Pancreas (tissue), 10 donors: ENCODE data around the gene LAMP1. TPM values are rescaled to one million over a fixed set of nuclear protein-coding genes. Genes with fewer than 3 reads are reported as not detected.
A peak's percentile ranks its signal among the peaks of the same experiment; 100 is the strongest.

Source experiments
- ATAC-seq, 4 donors: fragments of 200-7000 bp; cut with Tn5 transposase; one replicate each; pipeline versions ENCODE4 v1.8.0 to v1.9.1; 2020; ENCODE audit warnings: mild to moderate bottlenecking in 4 of 4, moderate library complexity in 4 of 4
- DNase-seq, 6 donors: peaks; one replicate each; pipeline ENCODE4 v3.0.0-alpha.2; 2020
- FAIRE-seq: peaks from 2 replicates; lab custom pipeline; 2012; peaks lifted over from hg19 to GRCh38; lab: Jason Lieb, UNC
- H3K27ac ChIP-seq, 4 donors: fragments of 200-600 bp; sonication (generic); 1 replicate in 3 of 4; 2 replicates in 1 of 4; pipeline versions ENCODE4 v1.5.0 to v1.8.0; 2020
- H3K27me3 ChIP-seq, 4 donors: fragments of 200-600 bp; one replicate each; pipeline ENCODE4 v1.8.0; 2021
- H3K36me3 ChIP-seq, 3 donors: fragments of 200-600 bp; sonication (generic) in 1 of 3; one replicate each; pipeline versions ENCODE4 v1.5.0 to v1.8.0; 2020 to 2021
- H3K4me1 ChIP-seq, 3 donors: fragments of 200-600 bp; one replicate each; pipeline ENCODE4 v1.8.0; 2021
- H3K4me3 ChIP-seq, 4 donors: fragments of 200-600 bp; sonication (generic) in 2 of 4; one replicate each; pipeline versions ENCODE4 v1.5.0 to v1.8.0; 2020 to 2021
- H3K9me3 ChIP-seq, 4 donors: fragments of 200-600 bp; one replicate each; pipeline ENCODE4 v1.8.0; 2021
- WGBS, 2 donors: extraction: QIAGEN DNeasy Blood & Tissue Kit; methylation state at CpG; one replicate each; pipeline ENCODE4 v1.1.7; 2013; 5-methylcytosine and 5-hydroxymethylcytosine counted together
- intact Hi-C, 3 donors: fragments of 100-400 bp; cut with DNase I; formaldehyde crosslinking; loops; one replicate each; pipeline versions ENCODE4 v1.11.1 to v1.14.2; 2022
- polyA plus RNA-seq, 2 donors: library from polyadenylated mRNA; stranded (reverse); fragments of 200-250 nt; gene quantifications; one replicate each; pipeline ENCODE4 v1.2.3, GENCODE V29; 2013
- total RNA-seq, 6 donors: library from RNA; stranded (reverse); fragmentation: NEBNext Ultra II Directional in 4 of 6; extraction: Animal tissue kit (Norgen Biotek cat#: 25700) in 4 of 6; gene quantifications; one replicate each; pipeline versions ENCODE4 v1.2.1 to v1.2.4, GENCODE V29; 2021 to 2023
- TF ChIP-seq, protein P1 (sequence below), 4 donors: fragments of 200-600 bp; sonication (generic) in 3 of 4; IDR thresholded peaks; one replicate each; pipeline versions ENCODE4 v1.5.0 to v1.8.0; 2021; ENCODE audit warnings: antibody characterized with exemption in 4 of 4
- donor health status: healthy with polysubstance abuse.
- donor health status: DM: no; HTN: no; CAD: no; lungs with moderate emphysema.
- donor health status: DM: no; HTN: no; CAD: no.
- donor health status: control.
- donor health status: control.
- donor health status: Bipolar disorder and iron deficiency.
- donor health status: DM: yes; HTN: yes; CAD: no.
- donor health status: DM: no; HTN: no; CAD: no.
- donor health status: DM: no; HTN: no; CAD: no.
- donor health status: DM: yes; HTN: yes; CAD: no.

Gene LAMP1
- total and polyA plus RNA-seq, 8 donors = 35.1 to 136 (median 91.3) TPM

DNA sequence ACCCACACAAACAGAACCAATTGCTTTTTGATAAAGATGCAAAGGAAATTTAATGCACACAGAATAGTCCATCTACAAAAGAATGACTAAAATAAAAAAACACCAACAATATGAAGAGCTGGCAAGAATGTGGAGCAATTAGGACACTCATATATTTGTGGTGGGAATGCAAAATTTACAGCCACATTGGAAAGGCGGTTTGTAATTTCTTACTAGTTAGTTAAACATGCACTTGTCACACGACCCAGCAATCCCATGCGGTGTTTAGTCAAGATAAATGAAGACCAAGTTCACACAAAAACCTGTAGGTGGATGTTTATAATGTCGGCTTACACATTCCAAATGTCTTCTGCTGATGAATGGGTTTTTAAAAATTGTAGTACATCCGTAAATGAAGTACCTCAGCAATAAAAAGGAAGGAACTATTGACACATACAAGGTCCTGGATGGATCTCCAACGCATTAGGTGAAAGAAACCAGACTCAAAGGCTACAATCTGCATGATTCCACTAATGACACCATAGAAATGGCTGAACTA, 61.7 kb downstream of the LAMP1 start:
- ATAC-seq = peak in 2 of 4 donors; percentile 17 to 41
- intact Hi-C loops = no loop called here
- no peak for DNase-seq
- Histone ChIP-seq H3K36me3 (no peaks in the 10 kb centered on the region), H3K4me3 (no peak overlapping the region), H3K27ac (no peak overlapping the region), H3K9me3 (no peaks in the 10 kb centered on the region), H3K27me3 (no peaks in the 10 kb centered on the region), H3K4me1 (peaks cover 0 to 3% (median 0%) of the 10 kb centered on the region in 3 donors)
- TF ChIP-seq, protein P1, sequence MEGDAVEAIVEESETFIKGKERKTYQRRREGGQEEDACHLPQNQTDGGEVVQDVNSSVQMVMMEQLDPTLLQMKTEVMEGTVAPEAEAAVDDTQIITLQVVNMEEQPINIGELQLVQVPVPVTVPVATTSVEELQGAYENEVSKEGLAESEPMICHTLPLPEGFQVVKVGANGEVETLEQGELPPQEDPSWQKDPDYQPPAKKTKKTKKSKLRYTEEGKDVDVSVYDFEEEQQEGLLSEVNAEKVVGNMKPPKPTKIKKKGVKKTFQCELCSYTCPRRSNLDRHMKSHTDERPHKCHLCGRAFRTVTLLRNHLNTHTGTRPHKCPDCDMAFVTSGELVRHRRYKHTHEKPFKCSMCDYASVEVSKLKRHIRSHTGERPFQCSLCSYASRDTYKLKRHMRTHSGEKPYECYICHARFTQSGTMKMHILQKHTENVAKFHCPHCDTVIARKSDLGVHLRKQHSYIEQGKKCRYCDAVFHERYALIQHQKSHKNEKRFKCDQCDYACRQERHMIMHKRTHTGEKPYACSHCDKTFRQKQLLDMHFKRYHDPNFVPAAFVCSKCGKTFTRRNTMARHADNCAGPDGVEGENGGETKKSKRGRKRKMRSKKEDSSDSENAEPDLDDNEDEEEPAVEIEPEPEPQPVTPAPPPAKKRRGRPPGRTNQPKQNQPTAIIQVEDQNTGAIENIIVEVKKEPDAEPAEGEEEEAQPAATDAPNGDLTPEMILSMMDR (IDR thresholded peaks at IDR 0.05) = no peak
- WGBS, 2 donors = 30% methylated on average over 6 of the region's 6 CpGs
- FAIRE-seq = no peak

DNA sequence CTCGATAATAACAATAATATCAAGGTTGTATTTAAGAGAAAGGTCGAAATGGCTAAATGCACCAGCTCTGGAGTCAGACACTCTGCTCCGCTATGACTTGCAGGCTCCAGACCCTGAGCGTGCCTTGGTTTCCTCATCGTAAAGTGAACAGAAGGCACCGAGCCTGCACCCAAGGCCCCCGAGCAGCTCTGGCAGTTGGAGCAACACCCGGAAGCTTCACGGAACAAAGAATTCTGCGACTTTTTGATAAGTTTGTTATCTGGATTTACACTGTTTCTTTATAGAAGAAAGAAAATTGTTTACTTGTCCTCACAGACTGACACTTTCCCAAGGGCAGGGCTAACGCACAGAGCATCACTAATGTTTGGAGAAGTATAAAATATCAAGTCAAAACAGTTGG, 62.5 kb downstream of the LAMP1 start:
- WGBS, 2 donors = 66 to 70% methylated on average over 11 of the region's 11 CpGs
- intact Hi-C loops = no loop called here
- FAIRE-seq (no peak), ATAC-seq (no peak), DNase-seq (peak in 1 of 6 donors; percentile 17)
- Histone ChIP-seq H3K27me3 (no peaks in the 10 kb centered on the region), H3K4me3 (no peak overlapping the region), H3K9me3 (no peaks in the 10 kb centered on the region), H3K4me1 (peaks cover 0 to 3% (median 0%) of the 10 kb centered on the region in 3 donors), H3K27ac (no peak overlapping the region), H3K36me3 (no peaks in the 10 kb centered on the region)
- TF ChIP-seq, protein P1 (IDR thresholded peaks at IDR 0.05) = no peak

DNA sequence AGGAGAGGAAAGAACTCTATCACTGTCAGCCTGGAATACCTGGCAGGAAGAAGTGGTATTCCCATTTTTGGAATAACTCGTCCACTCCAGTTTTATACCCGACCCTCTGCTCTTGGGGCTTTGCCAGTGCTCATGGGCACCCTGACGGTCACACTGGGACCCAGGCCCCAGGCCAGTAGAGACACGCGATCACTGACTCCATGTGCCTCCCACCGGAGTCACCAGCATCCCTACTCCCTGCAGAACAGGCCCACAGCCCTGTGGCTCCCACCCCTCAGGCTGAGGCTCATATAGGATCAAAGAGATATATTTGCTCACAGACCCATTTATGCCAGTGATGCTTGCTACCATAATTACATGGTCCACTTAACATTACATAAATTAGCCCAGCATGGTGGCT, 63.4 kb downstream of the LAMP1 start:
- WGBS, 2 donors = 91 to 95% methylated on average over 6 of the region's 6 CpGs

DNA sequence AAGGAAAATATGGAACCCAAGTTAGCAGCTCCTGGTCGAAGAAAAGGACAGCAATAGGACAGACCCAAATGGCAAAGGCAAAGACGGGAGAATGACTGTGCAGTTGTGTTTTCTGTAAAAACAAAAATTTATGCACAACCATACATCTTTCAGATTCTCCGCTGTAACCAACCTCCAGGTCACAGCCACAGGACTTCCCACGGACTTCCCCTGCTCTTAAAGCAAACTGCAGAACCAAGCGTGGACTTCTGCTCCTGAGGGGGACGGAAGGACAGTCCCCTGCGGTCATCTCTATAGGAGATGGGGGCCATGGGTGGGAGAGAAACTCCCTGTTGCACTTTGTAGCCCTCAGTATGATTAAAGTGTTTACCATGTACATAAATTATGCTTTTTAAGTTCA, 64.4 kb downstream of the LAMP1 start:
- no peak overlapping the region for H3K4me3 ChIP-seq
- H3K27ac ChIP-seq = no peak overlapping the region
- no peak for ATAC-seq
- TF ChIP-seq, protein P1 (IDR thresholded peaks at IDR 0.05) = no peak
- peaks cover 0 to 3% (median 0%) of the 10 kb centered on the region in 3 donors for H3K4me1 ChIP-seq
- no peaks in the 10 kb centered on the region for H3K9me3 ChIP-seq
- no peak for FAIRE-seq
- H3K36me3 ChIP-seq = no peaks in the 10 kb centered on the region
- H3K27me3 ChIP-seq = no peaks in the 10 kb centered on the region
- intact Hi-C loops = no loop called here
- DNase-seq = peak in 1 of 6 donors; percentile 19
- 84 to 85% methylated on average over 7 of the region's 7 CpGs for WGBS, 2 donors

More for the DNA sequence above, 63.4 kb downstream of the LAMP1 start:
- Histone ChIP-seq H3K4me3 (no peak overlapping the region), H3K27me3 (no peaks in the 10 kb centered on the region), H3K27ac (no peak overlapping the region), H3K36me3 (no peaks in the 10 kb centered on the region), H3K9me3 (no peaks in the 10 kb centered on the region), H3K4me1 (peaks cover 0 to 3% (median 0%) of the 10 kb centered on the region in 3 donors)
- intact Hi-C loops = no loop called here
- DNase-seq (peak in 2 of 6 donors; percentile 4 to 36), ATAC-seq (no peak), FAIRE-seq (no peak)
- TF ChIP-seq, protein P1 (IDR thresholded peaks at IDR 0.05) = no peak

DNA sequence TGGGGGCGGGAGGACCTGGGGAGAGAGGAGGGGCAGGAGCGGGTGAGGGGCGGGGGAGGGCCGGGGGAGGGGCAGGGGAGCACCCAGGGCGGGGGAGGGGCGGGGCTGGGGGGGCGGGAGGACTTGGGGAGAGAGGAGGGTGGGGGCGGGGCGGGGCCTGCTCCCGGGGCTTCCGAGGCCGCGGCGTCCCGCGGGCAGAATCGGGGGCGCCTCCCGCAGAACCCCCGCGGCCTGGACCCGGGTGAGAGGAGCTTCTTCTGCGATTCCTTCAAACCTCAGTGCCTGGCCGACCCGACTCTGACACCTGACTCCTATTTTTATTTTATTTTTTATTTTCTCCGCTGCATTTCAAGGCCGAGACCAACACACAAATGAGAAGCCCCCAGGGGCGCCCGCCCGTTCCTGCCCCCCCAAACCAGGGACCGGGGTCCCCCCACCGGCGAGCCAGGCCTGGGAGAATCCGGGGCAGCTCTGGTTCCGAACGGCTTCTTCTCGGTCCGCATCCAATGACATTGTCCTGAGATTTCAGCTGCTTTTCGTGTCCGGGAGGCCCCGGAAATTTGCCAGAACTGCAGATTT, 67.4 kb downstream of the LAMP1 start:
- ATAC-seq (peak in 3 of 4 donors; percentile 10 to 22 (median 22)), DNase-seq (peak in 3 of 6 donors; percentile 13 to 61 (median 45)), FAIRE-seq (no peak)
- H3K4me3 ChIP-seq = peak overlapping the region in 3 of 4 donors; percentile 7 to 39 (median 32)
- no peaks in the 10 kb centered on the region for H3K36me3 ChIP-seq
- TF ChIP-seq, protein P1 (IDR thresholded peaks at IDR 0.05) = no peak
- intact Hi-C loops = no loop called here
- H3K27me3 ChIP-seq = no peaks in the 10 kb centered on the region
- H3K4me1 ChIP-seq = peaks cover 0 to 3% (median 0%) of the 10 kb centered on the region in 3 donors
- no peaks in the 10 kb centered on the region for H3K9me3 ChIP-seq
- peak overlapping the region in 3 of 4 donors; percentile 33 to 54 (median 49) for H3K27ac ChIP-seq
- 24 to 30% methylated on average over 20 to 22 of the region's 41 CpGs for WGBS, 2 donors
